GM12878 (cell line): ENCODE measurements around the gene CSF1.

Experiments used
- CHD2 ChIP-seq: IDR thresholded peaks from 2 replicates; pipeline ENCODE4 v1.6.1; 2011; ENCODE audit warnings: low read depth, low read length, improper control_type of control experiment, borderline replicate concordance
- CREM ChIP-seq: IDR thresholded peaks from 2 replicates; pipeline ENCODE4 v1.6.1; 2014; ENCODE audit warnings: antibody characterized with exemption, low read depth
- CTCF ChIP-seq, 3 experiments: IDR thresholded peaks in 2 of 3; conservative IDR thresholded peaks in 1 of 3; 2 replicates each; pipeline ENCODE4 v1.5.1; 2011; ENCODE audit warnings: low read depth in 3 of 3, low read length in 3 of 3, mild to moderate bottlenecking in 3 of 3, control low read depth in 2 of 3, moderate library complexity in 2 of 3, inconsistent platforms in 1 of 3, mixed read lengths in 1 of 3; ENCODE audit not compliant: control insufficient read depth in 2 of 3, insufficient read depth in 1 of 3; ENCODE audit errors: extremely low read depth in 1 of 3
- FOXK2 ChIP-seq: fragments of 450-650 bp; IDR thresholded peaks from 2 replicates; pipeline ENCODE4 v1.6.1; 2017; ENCODE audit warnings: mild to moderate bottlenecking, moderate library complexity
- PAX5 ChIP-seq: IDR thresholded peaks from 2 replicates; pipeline ENCODE4 v1.6.1; 2011; ENCODE audit warnings: low read depth, low read length, borderline replicate concordance
- POLR2AphosphoS5 ChIP-seq: IDR thresholded peaks from 2 replicates; pipeline ENCODE4 v1.6.1; 2011; ENCODE audit warnings: mild to moderate bottlenecking, low read length, inconsistent platforms
- SP1 ChIP-seq: IDR thresholded peaks from one replicate; pipeline ENCODE4 v1.6.1; 2011; ENCODE audit warnings: low read depth, low read length
- ZNF384 ChIP-seq: IDR thresholded peaks from 2 replicates; pipeline ENCODE4 v1.6.1; 2012; ENCODE audit warnings: low read depth, mild to moderate bottlenecking, low read length, improper control_type of control experiment, borderline replicate concordance
- ZZZ3 ChIP-seq: IDR thresholded peaks from 2 replicates; pipeline ENCODE4 v1.6.1; 2011; ENCODE audit warnings: low read depth; ENCODE audit not compliant: control insufficient read depth, insufficient read length

- TF ChIP-seq CTCF (IDR thresholded peaks at IDR 0.05 in 2 of 3, conservative IDR thresholded peaks at IDR 0.05 in 1 of 3; ENCODE audit: control insufficient read depth in 2 of 3, extremely low read depth in 1 of 3, insufficient read depth in 1 of 3, low read depth in 3 of 3, low read length in 3 of 3), result no peak
- no peak for TF ChIP-seq FOXK2
- TF ChIP-seq PAX5, result no peak
- TF ChIP-seq CHD2, result no peak
- TF ChIP-seq CREM, result no peak
- TF ChIP-seq SP1, result no peak
- TF ChIP-seq ZZZ3, result no peak
- no peak for TF ChIP-seq ZNF384
- no peak for TF ChIP-seq POLR2AphosphoS5
These were observed 26.3 kb upstream of the CSF1 start for GRCh38 chr1:109884242-109884891.
